ENCODE results near the gene IGLON5.

The IGLON5 gene

DNA sequence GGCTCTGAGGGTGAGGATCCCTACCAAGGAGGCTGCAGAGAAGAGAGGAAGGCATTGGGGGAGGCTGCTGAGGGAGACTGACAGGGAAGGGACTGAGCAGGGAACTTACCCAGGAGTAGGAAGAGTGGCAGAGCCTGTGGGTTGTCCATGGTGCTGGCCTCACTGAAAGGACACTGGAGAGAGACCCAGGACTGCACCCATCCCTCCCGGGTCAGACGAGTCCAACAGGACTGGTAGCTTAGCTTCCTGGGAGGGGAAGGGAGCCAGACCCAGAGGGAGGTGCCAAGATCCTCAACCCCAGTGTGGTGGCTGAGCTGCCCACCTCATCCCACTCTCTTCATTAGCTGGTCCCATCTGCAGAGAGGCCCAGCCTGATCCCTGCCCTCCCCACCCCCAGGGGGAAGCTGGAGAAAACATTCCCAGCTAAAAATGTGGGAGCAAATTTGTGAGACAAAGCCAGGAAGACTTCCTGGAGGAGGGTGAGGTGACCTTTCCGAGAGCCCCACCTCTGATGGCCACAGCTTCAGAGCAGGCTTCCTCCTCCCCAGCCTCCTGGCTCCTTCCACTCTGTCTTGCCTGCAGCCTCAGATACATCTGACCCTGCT lies 30.6 kb downstream of the IGLON5 start, which contains the start of gene VSIG10L:
TSS of gene VSIG10L (minus strand) at position 164 of the 605 bp plus-strand sequence. CDS start at position 149, 15 bp downstream.
- DNase-seq (ENCODE audit: low read depth), result no peak
- no peak for TF ChIP-seq CTCF (IDR thresholded peaks at IDR 0.05; ENCODE audit: control insufficient read depth, insufficient read depth, low read depth, low read length, missing control alignments)
- H3K4me3 ChIP-seq (ENCODE audit: control insufficient read depth, low read depth, low read length), result no peak within 1 kb of the TSS

DNA sequence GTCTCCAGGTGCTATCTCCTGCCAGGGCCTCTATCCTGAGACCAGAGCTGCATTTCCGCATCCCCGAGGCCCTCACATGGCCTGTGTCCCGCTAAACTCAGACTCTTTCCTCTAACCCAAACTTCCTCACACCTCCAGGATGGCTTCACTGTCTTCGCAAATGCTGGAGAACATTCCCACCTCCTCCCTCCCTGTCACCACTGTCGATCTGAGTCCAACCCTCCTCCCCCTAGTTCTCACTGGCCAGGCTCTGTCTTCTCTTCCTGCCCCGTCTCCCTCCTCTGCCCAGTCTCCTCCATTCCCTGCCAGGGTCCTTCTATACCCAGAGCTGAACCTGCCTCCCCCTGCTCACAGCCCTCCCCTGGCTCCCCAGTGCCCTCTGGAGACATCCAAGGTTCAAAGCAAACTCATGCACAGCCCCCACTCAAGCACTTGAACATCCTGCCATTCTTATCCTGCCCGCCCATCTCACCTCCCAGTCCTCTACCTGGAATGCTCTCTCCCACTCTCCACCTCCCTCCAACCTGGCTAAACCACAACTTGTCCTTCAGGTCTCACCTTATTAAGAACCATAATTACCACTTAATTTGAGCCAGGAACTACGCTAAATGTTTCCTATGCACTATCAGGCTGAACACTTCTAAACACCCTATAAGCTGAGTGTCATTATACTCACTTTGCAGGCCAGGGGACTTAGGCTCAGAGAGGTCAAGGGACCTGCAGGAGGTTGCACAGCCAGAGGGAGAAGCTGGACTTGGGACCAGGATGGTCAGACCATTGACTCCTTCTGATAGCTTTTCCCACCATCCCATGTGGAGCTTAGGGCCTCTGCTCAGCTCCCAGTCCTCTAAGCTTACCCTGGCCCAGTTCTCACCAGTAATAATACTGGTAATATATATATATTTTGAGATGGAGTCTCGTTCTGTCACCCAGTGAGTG lies 31.5 kb downstream of the IGLON5 start:
- no peak overlapping the region for H3K4me3 ChIP-seq (ENCODE audit: control insufficient read depth, low read depth, low read length)
- DNase-seq (ENCODE audit: low read depth), result no peak
- TF ChIP-seq CTCF (IDR thresholded peaks at IDR 0.05; ENCODE audit: control insufficient read depth, insufficient read depth, low read depth, low read length, missing control alignments), result no peak

- H3K4me3 ChIP-seq (ENCODE audit: control insufficient read depth, low read depth, low read length), result no peak overlapping the region
- no peak for TF ChIP-seq CTCF (IDR thresholded peaks at IDR 0.05; ENCODE audit: control insufficient read depth, insufficient read depth, low read depth, low read length, missing control alignments)
These were observed 33.7 kb downstream of the IGLON5 start for GRCh38 chr19:51345076-51345620.

GRCh38 chr19:51346742-51347141 lies 35.3 kb downstream of the IGLON5 start:
- no peak for DNase-seq (ENCODE audit: low read depth)
- no peak overlapping the region for H3K4me3 ChIP-seq (ENCODE audit: control insufficient read depth, low read depth, low read length)
- no peak for TF ChIP-seq CTCF (IDR thresholded peaks at IDR 0.05; ENCODE audit: control insufficient read depth, insufficient read depth, low read depth, low read length, missing control alignments)

More at GRCh38 chr19:51345076-51345620, 33.7 kb downstream of the IGLON5 start:
- no peak for DNase-seq (ENCODE audit: low read depth)

GRCh38 chr19:51347209-51347928 lies 35.9 kb downstream of the IGLON5 start:
- no peak for TF ChIP-seq CTCF (IDR thresholded peaks at IDR 0.05; ENCODE audit: control insufficient read depth, insufficient read depth, low read depth, low read length, missing control alignments)
- no peak overlapping the region for H3K4me3 ChIP-seq (ENCODE audit: control insufficient read depth, low read depth, low read length)
- DNase-seq (ENCODE audit: low read depth), result no peak

All from AG09309 (cell line).